Astrocyte of the cerebellum (primary cell): ENCODE results near the gene JAZF1.

ENCODE experiments used
- DNase-seq: peaks from one replicate; pipeline ENCODE4 v3.0.0-alpha.2; 2011; ENCODE audit warnings: low read depth
- H3K4me3 ChIP-seq: 2 replicates; pipeline ENCODE4 v1.5.1; 2011; ENCODE audit warnings: mild to moderate bottlenecking, low read depth, low read length, moderate library complexity
- CTCF ChIP-seq: IDR thresholded peaks from 2 replicates; pipeline ENCODE4 v1.5.1; 2012; ENCODE audit warnings: low read length, low read depth, moderate library complexity, mild to moderate bottlenecking; ENCODE audit errors: missing control alignments
- in situ Hi-C: cut with HindIII; loops from 2 replicates; pipeline ENCODE4 v1.10.0; 2017; ENCODE audit warnings: low sequenced_read_pairs

The JAZF1 gene

GRCh38 chr7:28128608-28129007 is 52.0 kb downstream of the JAZF1 start:
- peak; percentile 67 for DNase-seq
- no peak overlapping the region for H3K4me3 ChIP-seq
- in situ Hi-C loops = no loop called here
- no peak for TF ChIP-seq CTCF

- in situ Hi-C loops = no loop called here
- TF ChIP-seq CTCF = no peak
Observed at GRCh38 chr7:28126410-28127041, 54.1 kb downstream of the JAZF1 start.

GRCh38 chr7:28125431-28126409 is 54.9 kb downstream of the JAZF1 start:
- TF ChIP-seq CTCF = no peak
- no peak for DNase-seq
- in situ Hi-C loops = no loop called here
- no peak overlapping the region for H3K4me3 ChIP-seq

More at GRCh38 chr7:28126410-28127041, 54.1 kb downstream of the JAZF1 start:
- no peak overlapping the region for H3K4me3 ChIP-seq
- no peak for DNase-seq

DNA sequence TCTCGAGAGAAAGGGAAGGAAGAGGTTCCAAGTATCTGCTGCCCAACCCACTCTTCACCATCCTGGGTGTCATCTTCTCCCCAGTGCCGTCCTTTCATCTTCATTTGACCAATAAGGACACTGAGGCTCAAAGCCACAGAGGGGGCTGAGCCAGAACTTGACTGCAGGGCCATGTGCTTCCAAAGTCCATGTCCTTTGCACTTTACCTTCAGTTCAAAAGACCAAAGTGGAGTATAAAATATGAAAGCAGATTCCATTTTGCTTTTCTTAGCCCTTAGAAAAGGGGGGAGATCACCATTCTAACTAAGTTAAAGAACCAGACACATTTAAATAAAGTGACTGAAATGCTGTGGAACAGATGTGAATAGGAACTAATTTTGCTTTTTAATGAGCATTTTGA is 56.2 kb downstream of the JAZF1 start:
- no peak for TF ChIP-seq CTCF
- in situ Hi-C loops = no loop called here

GRCh38 chr7:28123752-28124151 is 56.8 kb downstream of the JAZF1 start:
- no peak for TF ChIP-seq CTCF
- in situ Hi-C loops = no loop called here
- DNase-seq = no peak

More for the DNA sequence above, 56.2 kb downstream of the JAZF1 start:
- no peak overlapping the region for H3K4me3 ChIP-seq
- DNase-seq = no peak

DNA sequence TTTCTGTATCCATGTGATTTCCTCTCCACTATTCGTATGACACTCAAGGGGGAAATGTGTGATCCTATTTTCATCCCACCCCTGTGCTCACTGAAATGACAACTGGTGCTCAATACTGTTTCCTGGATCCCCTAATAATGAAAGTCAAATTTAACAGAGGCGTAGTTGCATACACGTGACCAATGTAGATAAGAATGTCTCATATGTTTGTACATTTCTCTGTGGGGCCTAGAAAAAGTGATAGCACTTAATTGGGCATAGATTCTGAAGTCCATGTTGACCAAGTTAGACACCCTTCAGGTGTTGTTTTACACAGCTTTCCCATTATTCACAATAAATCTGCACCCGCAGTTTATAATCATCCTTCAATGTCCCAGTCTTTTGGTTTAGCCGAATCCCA is 59.1 kb downstream of the JAZF1 start:
- no peak overlapping the region for H3K4me3 ChIP-seq
- DNase-seq = no peak
- in situ Hi-C loops = no loop called here
- TF ChIP-seq CTCF = no peak

More at GRCh38 chr7:28123752-28124151, 56.8 kb downstream of the JAZF1 start:
- H3K4me3 ChIP-seq = no peak overlapping the region
